ENCODE measurements around the gene FAAP20. TPM values are rescaled to one million over a fixed set of nuclear protein-coding genes. Genes with fewer than 3 reads are reported as not detected.

FAAP20 gene
- total RNA-seq, 4 donors from 2014 or later = 19.4 to 84.5 (median 34.9) TPM

DNA sequence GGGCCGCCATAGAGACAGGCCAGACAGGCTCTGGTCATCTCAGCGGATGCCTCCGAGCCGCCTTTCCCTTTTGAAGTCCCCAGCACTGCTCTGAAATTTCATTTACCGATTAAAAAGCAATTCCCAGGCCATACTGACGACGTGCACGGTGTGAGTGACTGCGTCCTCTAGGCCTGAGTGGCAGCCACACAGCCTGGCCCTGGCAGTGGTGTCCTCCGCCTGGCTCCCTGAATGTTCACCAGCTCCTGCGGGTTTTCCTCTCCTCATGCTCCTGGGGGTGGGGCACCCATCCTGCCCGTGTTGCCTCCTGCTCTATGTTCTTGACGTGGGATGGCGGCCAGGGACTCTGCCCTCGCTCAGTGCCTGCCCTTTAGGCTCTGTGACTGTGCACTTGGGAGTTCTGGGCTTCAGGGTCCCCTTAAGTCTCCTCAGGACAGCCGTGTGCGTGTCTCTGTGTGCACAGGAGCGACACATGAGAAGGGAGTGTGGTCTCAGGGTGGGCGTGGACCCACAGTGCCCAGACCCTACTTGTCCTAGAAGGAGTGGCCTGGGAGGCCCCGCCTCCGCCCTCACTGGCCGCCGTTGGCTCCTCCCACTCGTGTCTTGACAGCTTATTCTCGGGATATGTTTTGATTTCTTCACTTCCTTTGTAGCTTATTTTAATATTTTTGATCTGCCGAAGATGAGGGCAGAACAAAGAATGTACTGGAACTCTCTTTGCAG is 37.1 kb upstream of the FAAP20 start:
- H3K9me3 ChIP-seq = no peaks in the 10 kb centered on the region
- intact Hi-C loops (cut with DNase I; ENCODE audit: low total_unique reads) = loop anchor here (5.0 kb wide), 1 partner anchor 81 kb away; no protein-coding TSS in a partner anchor
- no peaks in the 10 kb centered on the region for H3K36me3 ChIP-seq
- 19 to 20% methylated on average over 4 to 25 of the region's 26 CpGs for WGBS, 2 donors (ENCODE audit: low coverage in 1 of 2)
- in situ Hi-C loops (cut with MboI; ENCODE audit: low pct_ligation_motif_present in 1 of 4, low pct_unique_long_range_greater_than_20kb in 1 of 4, low sequenced_read_pairs in 3 of 4) = no loop called here
- DNase-seq = peak; percentile 83
- no peaks in the 10 kb centered on the region for H3K27me3 ChIP-seq
- peak overlapping the region; percentile 82 to 90 (median 85) for H3K27ac ChIP-seq
- H3K4me3 ChIP-seq = peak overlapping the region; percentile 44 to 74 (median 61)
- TF ChIP-seq EP300 (IDR thresholded peaks at IDR 0.05; ENCODE audit: low read depth) = no peak
- peak in 2 of 3 donors; percentile 31 to 32 for TF ChIP-seq POLR2AphosphoS5 (IDR thresholded peaks at IDR 0.05)
- H3K4me1 ChIP-seq = peaks cover 34 to 80% (median 74%) of the 10 kb centered on the region in 4 donors

DNA sequence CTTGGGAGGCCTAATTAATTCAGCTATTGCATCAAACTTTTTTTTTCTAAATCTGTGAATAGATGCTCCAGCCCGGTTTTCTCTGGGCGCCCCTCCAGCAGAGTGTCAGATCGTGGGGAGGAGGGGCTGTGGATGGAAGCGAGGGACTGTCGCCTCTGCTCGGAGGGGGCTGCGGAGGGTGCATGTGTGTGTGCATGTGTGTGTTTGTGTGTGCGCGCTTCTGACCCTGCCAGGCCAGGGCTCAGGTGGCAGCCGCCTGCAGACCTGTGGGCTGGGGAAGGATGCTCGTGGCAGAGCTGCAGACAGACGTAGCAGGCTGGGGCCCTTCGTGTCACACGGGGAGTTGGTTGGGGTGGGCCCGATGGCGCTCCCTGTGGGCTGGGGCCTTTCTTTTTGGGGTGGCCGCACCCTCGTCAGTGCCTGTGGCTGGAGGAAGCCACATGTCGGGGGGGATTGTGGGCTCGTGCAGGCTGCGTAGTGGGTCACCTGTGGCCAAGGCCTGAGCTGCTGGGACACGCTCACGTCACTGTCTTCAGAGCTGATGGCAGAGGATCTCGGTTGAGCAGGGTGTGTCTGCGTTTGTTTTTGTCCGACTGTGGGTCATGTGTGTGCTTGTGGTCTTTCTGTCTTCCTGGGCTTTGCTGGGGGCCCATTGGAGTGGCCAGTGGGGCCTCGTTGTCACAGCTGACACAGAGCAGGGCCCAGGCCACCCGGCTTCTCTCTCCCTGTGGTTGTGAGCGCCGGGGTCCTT is 36.4 kb upstream of the FAAP20 start:
- peak in 1 of 3 donors; percentile 14 for TF ChIP-seq POLR2AphosphoS5 (IDR thresholded peaks at IDR 0.05)
- no peak for TF ChIP-seq POLR2A (IDR thresholded peaks at IDR 0.05)
- Histone ChIP-seq H3K27me3 (no peaks in the 10 kb centered on the region), H3K4me3 (peak overlapping the region; percentile 44 to 74 (median 61)), H3K9me3 (no peaks in the 10 kb centered on the region), H3K27ac (peak overlapping the region; percentile 82 to 90 (median 85)), H3K36me3 (no peaks in the 10 kb centered on the region), H3K4me1 (peaks cover 32 to 77% (median 71%) of the 10 kb centered on the region in 4 donors)
- peak; percentile 55 for DNase-seq
- 12% methylated on average over 28 of the region's 30 CpGs; no CpG with 5 or more reads in 1 of the 2 donors for WGBS, 2 donors (ENCODE audit: low coverage in 1 of 2)
- intact Hi-C loops (cut with DNase I; ENCODE audit: low total_unique reads) (loop anchor here (5.0 kb wide), 1 partner anchor 81 kb away; no protein-coding TSS in a partner anchor), in situ Hi-C loops (cut with MboI; ENCODE audit: low pct_ligation_motif_present in 1 of 4, low pct_unique_long_range_greater_than_20kb in 1 of 4, low sequenced_read_pairs in 3 of 4) (no loop called here)

GRCh38 chr1:2229911-2230731 is 35.5 kb upstream of the FAAP20 start:
- intact Hi-C loops (cut with DNase I; ENCODE audit: low total_unique reads) = loop anchor here (5.0 kb wide), 1 partner anchor 82 kb away; no protein-coding TSS in a partner anchor
- WGBS, 2 donors (ENCODE audit: low coverage in 1 of 2) = 13% methylated on average over 29 of the region's 32 CpGs; no CpG with 5 or more reads in 1 of the 2 donors

GRCh38 chr1:2229037-2229864 is 34.7 kb upstream of the FAAP20 start:
- H3K4me1 ChIP-seq = peaks cover 25 to 60% (median 56%) of the 10 kb centered on the region in 4 donors
- H3K36me3 ChIP-seq = no peaks in the 10 kb centered on the region
- intact Hi-C loops (cut with DNase I; ENCODE audit: low total_unique reads) (no loop called here), in situ Hi-C loops (cut with MboI; ENCODE audit: low pct_ligation_motif_present in 1 of 4, low pct_unique_long_range_greater_than_20kb in 1 of 4, low sequenced_read_pairs in 3 of 4) (no loop called here)
- peak; percentile 77 for DNase-seq
- WGBS, 2 donors (ENCODE audit: low coverage in 1 of 2) = 4% methylated on average over 23 of the region's 77 CpGs; no CpG with 5 or more reads in 1 of the 2 donors
- TF ChIP-seq EP300 (IDR thresholded peaks at IDR 0.05; ENCODE audit: low read depth) (no peak), POLR2AphosphoS5 (IDR thresholded peaks at IDR 0.05) (peak; percentile 71 to 87 (median 72)), POLR2A (IDR thresholded peaks at IDR 0.05) (peak; percentile 62)
- TF ChIP-seq, protein P1, sequence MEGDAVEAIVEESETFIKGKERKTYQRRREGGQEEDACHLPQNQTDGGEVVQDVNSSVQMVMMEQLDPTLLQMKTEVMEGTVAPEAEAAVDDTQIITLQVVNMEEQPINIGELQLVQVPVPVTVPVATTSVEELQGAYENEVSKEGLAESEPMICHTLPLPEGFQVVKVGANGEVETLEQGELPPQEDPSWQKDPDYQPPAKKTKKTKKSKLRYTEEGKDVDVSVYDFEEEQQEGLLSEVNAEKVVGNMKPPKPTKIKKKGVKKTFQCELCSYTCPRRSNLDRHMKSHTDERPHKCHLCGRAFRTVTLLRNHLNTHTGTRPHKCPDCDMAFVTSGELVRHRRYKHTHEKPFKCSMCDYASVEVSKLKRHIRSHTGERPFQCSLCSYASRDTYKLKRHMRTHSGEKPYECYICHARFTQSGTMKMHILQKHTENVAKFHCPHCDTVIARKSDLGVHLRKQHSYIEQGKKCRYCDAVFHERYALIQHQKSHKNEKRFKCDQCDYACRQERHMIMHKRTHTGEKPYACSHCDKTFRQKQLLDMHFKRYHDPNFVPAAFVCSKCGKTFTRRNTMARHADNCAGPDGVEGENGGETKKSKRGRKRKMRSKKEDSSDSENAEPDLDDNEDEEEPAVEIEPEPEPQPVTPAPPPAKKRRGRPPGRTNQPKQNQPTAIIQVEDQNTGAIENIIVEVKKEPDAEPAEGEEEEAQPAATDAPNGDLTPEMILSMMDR (IDR thresholded peaks at IDR 0.05) = peak in 1 of 5 experiments; percentile 12
- H3K9me3 ChIP-seq = no peaks in the 10 kb centered on the region
- no peaks in the 10 kb centered on the region for H3K27me3 ChIP-seq
- H3K27ac ChIP-seq = peak overlapping the region; percentile 82 to 90 (median 85)
- peak overlapping the region; percentile 44 to 74 (median 61) for H3K4me3 ChIP-seq

More at GRCh38 chr1:2229911-2230731, 35.5 kb upstream of the FAAP20 start:
- TF ChIP-seq, protein P1 (IDR thresholded peaks at IDR 0.05) = no peak
- TF ChIP-seq POLR2A (IDR thresholded peaks at IDR 0.05) (no peak), EP300 (IDR thresholded peaks at IDR 0.05; ENCODE audit: low read depth) (no peak), POLR2AphosphoS5 (IDR thresholded peaks at IDR 0.05) (no peak)
- no peak for DNase-seq
- in situ Hi-C loops (cut with MboI; ENCODE audit: low pct_ligation_motif_present in 1 of 4, low pct_unique_long_range_greater_than_20kb in 1 of 4, low sequenced_read_pairs in 3 of 4) = no loop called here
- peak overlapping the region; percentile 82 to 90 (median 85) for H3K27ac ChIP-seq
- H3K36me3 ChIP-seq = no peaks in the 10 kb centered on the region
- H3K4me3 ChIP-seq = peak overlapping the region; percentile 44 to 74 (median 61)
- H3K9me3 ChIP-seq = no peaks in the 10 kb centered on the region
- no peaks in the 10 kb centered on the region for H3K27me3 ChIP-seq
- H3K4me1 ChIP-seq = peaks cover 28 to 69% (median 62%) of the 10 kb centered on the region in 4 donors
